Central memory CD8-positive, alpha-beta T cell (primary cell): ENCODE data around the gene ZYX.
"Not testable (repeated sequence)": the region's sequence is repeated elsewhere in the genome, so short reads cannot be mapped to it uniquely, and the experiment has no call there.

Source experiments
- ATAC-seq: fragments of 150-1000 bp; cut with Tn5 transposase; replicated peaks from 2 replicates; pipeline ENCODE4 v1.10.0; 2022; ENCODE audit warnings: mild to moderate bottlenecking, moderate FRiP score, moderate number of reproducible peaks; ENCODE audit not compliant: poor library complexity, severe bottlenecking; ENCODE audit errors: extremely low read depth
- DNase-seq, 2 donors: peaks; one replicate each; pipeline ENCODE4 v3.0.0; 2021; ENCODE audit warnings: low spot score in 2 of 2
- H3K27ac Mint-ChIP-seq: one replicate; pipeline ENCODE4 v1.8.0; 2022; ENCODE audit warnings: low read depth, mild to moderate bottlenecking, moderate library complexity, mixed read lengths
- H3K27me3 Mint-ChIP-seq: one replicate; pipeline ENCODE4 v1.8.0; 2022; ENCODE audit warnings: mixed read lengths
- H3K36me3 Mint-ChIP-seq: one replicate; pipeline ENCODE4 v1.8.0; 2022; ENCODE audit warnings: mild to moderate bottlenecking, moderate library complexity, mixed read lengths; ENCODE audit not compliant: insufficient read depth
- H3K4me1 Mint-ChIP-seq: one replicate; pipeline ENCODE4 v1.8.0; 2022; ENCODE audit warnings: mixed read lengths
- H3K4me3 Mint-ChIP-seq: one replicate; pipeline ENCODE4 v1.8.0; 2022; ENCODE audit warnings: mild to moderate bottlenecking, moderate library complexity, mixed read lengths
- H3K9me3 Mint-ChIP-seq: one replicate; pipeline ENCODE4 v1.8.0; 2022; ENCODE audit warnings: mixed read lengths

ZYX gene

DNA sequence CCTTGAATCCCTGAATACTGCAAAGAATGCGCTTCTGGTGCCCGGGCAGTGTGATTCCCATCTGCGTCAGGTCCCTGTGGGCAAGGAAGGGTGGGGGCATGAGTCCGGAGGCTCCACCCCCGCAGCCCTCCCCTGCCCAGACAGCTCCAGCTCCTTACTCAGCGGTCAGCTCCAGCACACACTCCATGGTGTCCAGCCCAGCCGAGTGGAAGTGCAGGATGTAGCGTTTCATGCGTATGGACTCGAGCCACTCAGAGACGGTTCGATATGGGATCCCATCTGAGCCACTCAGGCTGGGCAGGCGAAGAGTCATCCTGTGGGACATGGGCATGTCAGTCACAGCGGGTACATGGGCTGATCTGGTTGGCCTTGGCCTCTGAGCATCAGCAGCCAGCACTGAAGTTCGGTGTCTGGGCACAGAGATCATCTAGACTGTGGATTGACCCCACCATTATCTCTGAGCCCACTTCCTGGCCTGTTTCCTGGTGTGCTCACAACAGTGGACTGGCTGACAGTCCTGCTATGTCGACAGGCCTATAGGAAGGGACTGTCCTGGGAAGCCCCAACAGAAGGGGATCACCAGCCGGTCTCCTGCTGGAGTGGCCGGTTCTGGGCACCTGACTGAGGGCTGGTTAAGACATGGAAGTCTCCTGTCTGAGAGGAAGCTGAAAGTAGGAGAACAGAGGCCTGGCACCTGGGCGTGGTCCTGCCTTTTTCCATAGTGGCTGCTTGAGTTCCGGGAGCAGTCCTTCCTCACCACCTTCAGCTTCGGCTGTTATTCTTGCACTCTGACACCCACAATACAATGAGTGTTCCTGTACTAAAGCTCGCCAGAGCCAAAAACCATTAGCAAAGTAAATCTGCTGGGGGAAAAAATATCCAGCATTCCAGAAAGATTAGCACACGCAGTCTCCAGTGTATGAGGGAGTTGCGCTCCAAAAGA lies 10.6 kb downstream of the ZYX start:
- Mint-ChIP-seq H3K4me3 (no peak overlapping the region), H3K27ac (no peak overlapping the region), H3K4me1 (peaks cover 13% of the 10 kb centered on the region), H3K9me3 (no peaks in the 10 kb centered on the region), H3K27me3 (no peaks in the 10 kb centered on the region), H3K36me3 (peaks cover 16% of the 10 kb centered on the region)
- DNase-seq (no peak), ATAC-seq (no peak)

DNA sequence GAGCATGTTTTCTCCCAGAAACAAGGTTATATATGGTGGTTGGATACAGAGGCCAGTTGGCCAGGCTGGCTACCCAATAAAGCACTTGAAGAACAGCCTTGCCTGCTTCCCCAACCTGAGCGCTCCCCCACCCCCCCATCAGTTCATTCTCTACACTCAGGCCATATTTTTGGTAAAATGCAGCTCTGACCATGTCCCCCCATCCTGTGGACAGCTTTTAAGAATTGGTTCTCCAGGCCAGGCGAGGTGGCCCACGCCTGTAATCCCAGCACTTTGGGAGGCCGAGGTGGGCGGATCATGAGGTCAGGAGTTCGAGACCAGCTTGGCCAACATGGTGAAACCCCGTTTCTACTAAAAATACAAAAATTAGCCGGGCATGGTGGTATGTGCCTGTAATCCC lies 11.3 kb downstream of the ZYX start:
- H3K9me3 Mint-ChIP-seq, H3K27me3 Mint-ChIP-seq, ATAC-seq, DNase-seq, H3K4me3 Mint-ChIP-seq, H3K27ac Mint-ChIP-seq: not testable (repeated sequence)
- Mint-ChIP-seq H3K36me3 (peaks cover 18% of the 10 kb centered on the region), H3K4me1 (peaks cover 13% of the 10 kb centered on the region)

DNA sequence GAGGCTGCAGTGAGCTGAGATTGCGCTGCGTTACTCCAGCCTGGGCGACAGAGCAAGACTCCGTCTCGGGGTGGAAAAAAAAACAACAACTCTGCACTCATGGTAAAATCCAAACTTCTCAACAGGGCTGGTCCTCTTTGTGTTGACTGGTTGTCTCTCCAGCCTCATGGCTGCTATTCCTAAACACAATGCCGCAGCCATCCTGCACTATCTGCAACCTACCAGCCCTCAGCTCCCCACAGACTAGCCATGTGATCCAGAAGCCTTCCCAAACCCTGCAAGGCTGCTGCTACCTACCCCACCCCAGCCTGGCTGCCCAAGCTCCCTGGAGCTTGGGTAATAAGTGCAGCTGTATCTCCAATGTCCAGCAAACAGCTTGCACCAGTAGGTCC lies 11.7 kb downstream of the ZYX start:
- no peak overlapping the region for H3K4me3 Mint-ChIP-seq
- no peaks in the 10 kb centered on the region for H3K9me3 Mint-ChIP-seq
- H3K36me3 Mint-ChIP-seq: peaks cover 20% of the 10 kb centered on the region
- no peak overlapping the region for H3K27ac Mint-ChIP-seq
- H3K4me1 Mint-ChIP-seq: peaks cover 13% of the 10 kb centered on the region
- no peaks in the 10 kb centered on the region for H3K27me3 Mint-ChIP-seq
- ATAC-seq (no peak), DNase-seq (no peak)

DNA sequence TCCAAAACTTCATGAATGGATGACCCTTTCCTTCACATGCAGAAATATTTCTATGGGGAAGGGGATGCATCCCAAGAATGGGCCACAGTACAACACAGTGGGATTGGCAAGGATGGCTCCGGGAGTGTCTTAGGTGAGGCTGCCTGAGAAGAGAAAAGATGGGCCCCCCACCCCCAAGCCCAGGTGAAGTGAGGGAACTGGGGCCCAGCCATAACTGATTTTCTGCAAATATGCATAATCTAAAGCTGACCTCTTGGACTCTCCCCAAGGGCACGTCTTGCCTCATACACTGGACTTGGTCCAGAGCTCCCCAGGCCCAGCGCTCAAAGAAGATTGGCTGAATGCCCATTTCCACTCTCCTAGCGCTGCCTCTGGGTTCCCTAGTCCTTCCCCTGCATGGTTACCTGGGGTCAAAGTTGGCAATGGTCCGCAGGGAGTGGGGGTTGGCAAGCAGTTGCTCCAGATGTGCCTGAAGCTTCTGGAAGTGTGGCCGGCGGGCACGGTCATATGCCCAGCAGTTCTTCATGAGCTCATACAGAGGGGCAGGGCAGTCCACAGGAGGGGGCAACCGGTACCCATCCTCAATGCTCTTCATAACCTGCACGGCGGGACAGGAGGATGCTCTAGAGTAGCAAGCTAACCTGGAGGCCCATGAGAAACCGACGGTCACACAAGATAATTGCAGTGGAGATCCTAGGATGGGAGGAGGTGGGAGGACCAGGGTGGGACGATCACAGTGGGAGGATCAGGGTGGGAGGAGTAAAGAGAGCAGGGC lies 12.3 kb downstream of the ZYX start:
- no peak for ATAC-seq
- no peak for DNase-seq
- H3K4me3 Mint-ChIP-seq: no peak overlapping the region
- H3K4me1 Mint-ChIP-seq: peaks cover 13% of the 10 kb centered on the region
- H3K9me3 Mint-ChIP-seq: no peaks in the 10 kb centered on the region
- no peak overlapping the region for H3K27ac Mint-ChIP-seq
- H3K36me3 Mint-ChIP-seq: peaks cover 20% of the 10 kb centered on the region
- H3K27me3 Mint-ChIP-seq: no peaks in the 10 kb centered on the region

DNA sequence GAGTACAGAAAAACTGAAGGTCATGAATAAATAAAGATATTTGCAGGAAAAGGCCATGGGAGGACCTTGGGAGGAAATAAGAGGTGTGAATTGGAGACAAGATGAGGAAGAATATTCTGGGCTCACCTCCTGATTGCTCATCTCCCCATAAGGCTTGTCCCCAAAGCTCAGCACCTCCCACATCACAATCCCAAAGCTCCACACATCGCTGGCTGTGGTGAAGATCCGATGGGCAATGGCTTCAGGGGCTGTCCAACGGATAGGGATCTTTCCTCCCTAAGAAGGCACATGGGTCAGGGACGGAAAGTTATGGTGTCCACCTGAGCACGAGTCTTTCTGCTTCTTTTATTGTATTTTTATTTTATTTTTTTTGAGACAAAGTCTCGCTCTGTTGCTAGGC lies 12.9 kb downstream of the ZYX start:
- H3K27me3 Mint-ChIP-seq: no peaks in the 10 kb centered on the region
- H3K27ac Mint-ChIP-seq: no peak overlapping the region
- ATAC-seq (no peak), DNase-seq (no peak)
- peaks cover 13% of the 10 kb centered on the region for H3K4me1 Mint-ChIP-seq
- H3K4me3 Mint-ChIP-seq: no peak overlapping the region
- peaks cover 18% of the 10 kb centered on the region for H3K36me3 Mint-ChIP-seq
- no peaks in the 10 kb centered on the region for H3K9me3 Mint-ChIP-seq

DNA sequence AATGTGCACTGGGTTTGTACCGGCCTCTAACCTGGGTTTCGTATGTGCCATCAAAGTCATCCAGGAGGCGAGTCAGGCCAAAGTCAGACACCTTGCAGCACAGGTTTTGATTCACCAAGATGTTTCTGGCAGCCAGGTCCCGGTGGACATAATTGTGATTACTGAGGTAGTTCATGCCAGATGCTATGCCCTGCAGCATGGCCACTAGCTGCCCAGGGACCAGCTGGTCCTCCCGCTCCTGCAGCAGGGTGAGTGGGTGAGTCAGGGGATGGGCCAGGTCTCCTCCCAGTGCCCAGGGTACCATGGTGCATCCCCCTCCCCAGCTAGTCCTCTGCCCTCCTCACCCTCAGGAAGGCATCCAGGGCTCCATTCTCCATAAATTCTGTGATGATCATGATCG lies 13.6 kb downstream of the ZYX start:
- H3K4me1 Mint-ChIP-seq: peaks cover 13% of the 10 kb centered on the region
- no peak overlapping the region for H3K4me3 Mint-ChIP-seq
- ATAC-seq: no peak

DNA sequence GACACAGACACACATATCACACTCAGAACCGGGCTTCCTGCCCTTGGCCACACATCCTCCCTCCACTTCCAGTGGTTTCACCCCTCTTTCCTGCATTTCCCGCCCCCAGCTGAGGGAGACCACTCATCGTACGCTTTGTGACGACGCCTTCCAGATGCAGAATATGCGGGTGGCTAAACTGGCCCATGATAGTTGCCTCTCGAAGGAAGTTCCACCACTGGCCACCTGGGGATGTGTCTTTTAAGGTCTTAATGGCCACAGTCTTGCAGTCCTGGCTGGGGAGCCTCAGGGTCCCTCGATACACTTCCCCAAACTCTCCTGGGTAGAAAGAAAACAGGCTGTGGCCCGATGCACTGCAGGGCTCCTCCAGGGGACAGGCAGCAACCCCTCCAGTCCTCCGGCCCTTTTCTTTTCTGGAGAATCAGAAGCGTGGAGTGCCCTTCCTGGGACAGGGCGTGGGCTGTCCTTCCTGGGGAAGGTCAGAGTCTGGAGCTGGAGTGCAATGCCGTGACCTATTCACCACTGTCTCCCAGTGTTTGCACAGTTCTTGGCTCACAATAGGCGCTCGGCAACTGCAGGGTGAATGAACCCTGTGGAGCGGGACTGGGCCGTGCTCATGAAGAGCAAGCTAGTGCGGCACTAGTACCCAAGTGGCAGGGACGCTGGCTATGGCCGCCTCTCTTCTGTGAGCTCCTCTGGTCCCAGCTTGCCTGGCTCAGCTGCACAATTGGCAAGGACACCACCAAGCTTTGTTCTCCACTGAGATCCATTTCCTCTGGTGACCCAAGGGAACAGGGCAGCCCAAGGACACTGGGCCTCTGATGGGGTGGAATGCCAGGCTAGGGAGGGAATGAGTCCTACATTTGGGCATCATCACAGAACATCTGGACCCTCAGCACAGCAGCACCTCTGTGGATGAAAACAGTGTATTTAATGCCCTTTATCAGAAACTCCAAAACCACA lies 14.3 kb downstream of the ZYX start:
- H3K27ac Mint-ChIP-seq: peak overlapping the region; percentile 5

More for the DNA sequence above, 13.6 kb downstream of the ZYX start:
- no peak for DNase-seq
- peak overlapping the region; percentile 5 for H3K27ac Mint-ChIP-seq
- H3K27me3 Mint-ChIP-seq: no peaks in the 10 kb centered on the region
- peaks cover 15% of the 10 kb centered on the region for H3K36me3 Mint-ChIP-seq
- no peaks in the 10 kb centered on the region for H3K9me3 Mint-ChIP-seq

DNA sequence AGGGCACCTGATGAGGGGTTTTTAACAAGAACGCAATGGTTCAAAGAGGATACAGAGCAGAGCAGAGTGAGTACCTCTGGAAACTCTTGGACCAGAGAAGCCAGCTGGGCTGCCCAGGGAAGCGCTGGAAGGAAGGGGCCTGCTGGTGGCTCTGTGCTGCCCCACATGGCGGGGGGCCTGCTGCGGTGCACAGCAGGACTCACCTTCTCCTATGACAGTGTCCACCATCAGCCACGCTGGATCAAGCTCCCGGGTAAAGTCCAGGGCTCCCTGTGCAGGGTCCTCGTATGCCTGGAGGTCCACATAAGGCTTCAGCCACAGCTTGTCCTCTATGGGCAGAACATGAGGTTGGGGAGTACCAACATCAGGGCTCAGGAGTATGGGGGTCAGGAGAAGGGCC lies 15.0 kb downstream of the ZYX start:
- H3K27me3 Mint-ChIP-seq: no peaks in the 10 kb centered on the region
- peaks cover 13% of the 10 kb centered on the region for H3K4me1 Mint-ChIP-seq
- H3K4me3 Mint-ChIP-seq: no peak overlapping the region
- peaks cover 11% of the 10 kb centered on the region for H3K36me3 Mint-ChIP-seq
- no peak overlapping the region for H3K27ac Mint-ChIP-seq
- no peaks in the 10 kb centered on the region for H3K9me3 Mint-ChIP-seq
- no peak for DNase-seq
- no peak for ATAC-seq

More for the DNA sequence above, 14.3 kb downstream of the ZYX start:
- no peaks in the 10 kb centered on the region for H3K9me3 Mint-ChIP-seq
- H3K4me1 Mint-ChIP-seq: peaks cover 13% of the 10 kb centered on the region
- peaks cover 15% of the 10 kb centered on the region for H3K36me3 Mint-ChIP-seq
- DNase-seq (no peak), ATAC-seq (no peak)
- no peaks in the 10 kb centered on the region for H3K27me3 Mint-ChIP-seq
- no peak overlapping the region for H3K4me3 Mint-ChIP-seq

DNA sequence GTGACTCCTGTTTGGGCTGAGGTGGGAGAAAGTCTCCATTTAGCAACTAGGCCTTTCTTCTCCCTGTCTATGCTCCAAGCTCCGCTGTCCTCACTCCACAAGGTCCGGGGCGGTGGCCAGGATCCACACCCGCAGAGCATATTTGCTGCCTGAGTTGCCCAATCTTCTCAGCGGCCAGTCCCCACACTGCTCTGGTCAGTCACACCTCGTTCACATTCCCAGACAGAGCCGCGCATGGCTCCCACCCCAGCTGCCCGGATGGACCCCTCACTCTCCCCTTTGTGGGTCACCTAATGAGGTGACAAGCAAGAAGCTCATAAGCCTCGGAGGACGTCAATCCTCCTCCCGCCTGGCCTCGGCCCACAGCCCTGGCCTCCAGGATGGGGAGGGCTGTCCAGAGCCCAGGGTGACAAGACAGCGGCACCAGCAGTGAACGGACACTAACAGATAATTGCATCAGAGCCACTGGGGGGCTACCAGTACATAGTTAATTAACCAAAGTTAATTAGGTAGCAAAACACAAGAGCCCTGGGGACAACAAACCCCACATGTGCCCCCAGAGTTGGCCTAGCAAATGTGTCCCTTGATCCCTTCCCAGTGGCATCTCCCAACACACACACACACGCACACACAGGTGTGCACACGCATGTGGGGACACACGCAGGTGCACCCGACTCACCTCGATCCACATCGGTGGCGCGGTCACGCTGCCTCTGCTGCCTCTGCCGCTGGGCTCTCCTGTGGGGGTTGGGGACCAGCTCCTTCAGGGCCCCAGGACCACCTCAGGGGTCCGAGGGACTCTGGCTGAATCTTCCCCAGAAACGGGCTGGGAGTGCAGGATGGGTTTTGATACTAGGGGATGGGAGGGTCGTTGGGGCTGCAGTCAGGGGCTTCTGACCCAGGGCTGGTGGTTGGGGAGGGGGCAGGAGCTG lies 15.7 kb downstream of the ZYX start:
- Mint-ChIP-seq H3K4me3 (no peak overlapping the region), H3K4me1 (peaks cover 13% of the 10 kb centered on the region), H3K36me3 (peaks cover 9% of the 10 kb centered on the region), H3K27ac (no peak overlapping the region), H3K27me3 (no peaks in the 10 kb centered on the region), H3K9me3 (no peaks in the 10 kb centered on the region)
- no peak for ATAC-seq
- no peak for DNase-seq

DNA sequence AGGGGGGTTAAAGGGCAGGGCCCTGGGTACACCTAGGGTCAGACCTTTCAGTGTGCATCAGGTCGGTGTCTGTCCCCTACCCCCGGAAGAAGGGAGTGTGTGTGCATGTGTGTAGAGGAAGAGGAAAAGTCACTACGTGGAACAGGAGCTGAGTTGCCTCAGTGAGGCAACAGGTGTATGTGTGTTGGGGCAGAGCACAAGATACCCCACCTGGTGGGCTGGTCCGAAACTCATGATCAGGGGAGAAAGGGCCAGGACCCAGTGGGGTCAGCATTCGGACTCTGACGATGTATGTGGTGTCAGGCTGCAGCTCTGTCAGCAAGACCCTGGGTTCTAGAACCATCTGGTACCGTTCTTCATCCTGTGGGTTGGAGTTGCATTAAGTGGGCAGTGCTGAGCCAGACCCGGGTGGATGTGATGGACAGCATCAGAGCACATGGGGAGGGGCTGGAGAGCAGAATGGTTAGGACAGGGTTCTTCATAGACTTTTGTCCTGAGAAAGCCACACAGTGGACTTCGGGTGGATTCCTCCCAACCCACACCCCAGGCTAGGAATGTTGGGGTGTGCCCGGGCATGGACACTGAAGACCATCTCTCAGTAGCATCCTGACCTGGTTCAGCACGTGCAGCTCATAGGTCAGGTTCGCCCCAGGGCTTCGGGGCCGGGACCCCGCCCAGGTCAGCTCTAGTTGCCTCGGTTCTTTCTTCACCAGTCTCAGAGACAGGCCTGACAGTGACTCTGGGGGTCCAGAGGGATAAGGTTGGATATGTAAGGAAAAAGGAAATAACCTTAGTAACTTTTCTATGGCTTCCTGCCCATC lies 16.8 kb downstream of the ZYX start:
- Mint-ChIP-seq H3K27me3 (no peaks in the 10 kb centered on the region), H3K4me1 (peaks cover 13% of the 10 kb centered on the region), H3K9me3 (no peaks in the 10 kb centered on the region), H3K27ac (no peak overlapping the region), H3K4me3 (no peak overlapping the region), H3K36me3 (peaks cover 7% of the 10 kb centered on the region)
- no peak for ATAC-seq
- DNase-seq: no peak

DNA sequence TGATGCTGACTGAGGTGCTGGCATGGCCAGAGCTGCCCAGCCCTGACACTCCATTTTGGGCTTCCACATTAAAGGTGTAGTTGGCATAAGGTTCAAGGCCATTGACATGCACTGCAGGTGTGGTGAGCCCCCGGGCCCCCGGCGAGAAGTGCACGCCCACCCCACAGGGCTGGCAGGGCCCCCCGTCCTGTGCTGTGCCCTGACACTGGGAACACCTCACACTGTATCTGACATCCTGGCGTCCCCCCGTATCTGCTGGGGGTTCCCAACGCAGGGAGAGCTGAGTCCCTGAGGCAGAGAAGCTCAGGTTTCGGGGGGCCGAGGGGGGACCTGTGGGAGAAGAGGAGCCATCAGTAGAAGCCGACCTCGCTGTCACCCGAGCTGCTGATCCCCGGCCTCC lies 17.5 kb downstream of the ZYX start:
- H3K4me1 Mint-ChIP-seq: peaks cover 11% of the 10 kb centered on the region
- no peak for DNase-seq
- peaks cover 7% of the 10 kb centered on the region for H3K36me3 Mint-ChIP-seq
- no peak for ATAC-seq
- H3K9me3 Mint-ChIP-seq: no peaks in the 10 kb centered on the region
- no peak overlapping the region for H3K4me3 Mint-ChIP-seq
- no peak overlapping the region for H3K27ac Mint-ChIP-seq
- no peaks in the 10 kb centered on the region for H3K27me3 Mint-ChIP-seq
